GM18951 (cell line): ENCODE results near the gene N4BP2L1.

Source experiments
- POLR2A ChIP-seq: IDR thresholded peaks from 4 replicates; pipeline ENCODE4 v1.6.1; 2011; ENCODE audit warnings: mild to moderate bottlenecking; ENCODE audit not compliant: insufficient read length, insufficient read depth; ENCODE audit errors: extremely low read depth
- in situ Hi-C: fragments of 300-500 bp; cut with MboI; formaldehyde crosslinking; loops from one replicate; pipeline ENCODE4 v1.12.0; 2022; ENCODE audit warnings: low sequenced_read_pairs, mixed read lengths, inconsistent platforms; ENCODE audit not compliant: unreplicated experiment

The N4BP2L1 gene

DNA sequence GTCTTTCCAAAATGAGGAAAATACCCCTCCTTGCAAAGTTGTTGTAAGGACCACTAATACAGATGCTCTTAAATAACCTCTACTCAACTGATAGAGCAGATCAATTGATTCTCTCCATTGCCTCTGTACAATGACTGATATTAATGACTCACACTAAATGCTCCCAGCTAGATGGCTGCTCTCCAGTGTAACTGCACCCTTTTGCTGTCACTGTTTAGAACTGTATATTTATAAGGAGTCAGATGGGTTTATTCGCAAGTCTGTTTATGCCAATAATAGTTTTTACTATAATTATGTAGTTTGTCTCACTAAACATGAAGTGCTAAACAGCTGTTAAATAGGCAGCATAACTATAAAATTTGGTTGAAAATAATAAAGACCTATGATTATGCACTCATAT, 21.0 kb upstream of the N4BP2L1 start:
- TF ChIP-seq POLR2A, result no peak
- in situ Hi-C loops, result no loop called here

DNA sequence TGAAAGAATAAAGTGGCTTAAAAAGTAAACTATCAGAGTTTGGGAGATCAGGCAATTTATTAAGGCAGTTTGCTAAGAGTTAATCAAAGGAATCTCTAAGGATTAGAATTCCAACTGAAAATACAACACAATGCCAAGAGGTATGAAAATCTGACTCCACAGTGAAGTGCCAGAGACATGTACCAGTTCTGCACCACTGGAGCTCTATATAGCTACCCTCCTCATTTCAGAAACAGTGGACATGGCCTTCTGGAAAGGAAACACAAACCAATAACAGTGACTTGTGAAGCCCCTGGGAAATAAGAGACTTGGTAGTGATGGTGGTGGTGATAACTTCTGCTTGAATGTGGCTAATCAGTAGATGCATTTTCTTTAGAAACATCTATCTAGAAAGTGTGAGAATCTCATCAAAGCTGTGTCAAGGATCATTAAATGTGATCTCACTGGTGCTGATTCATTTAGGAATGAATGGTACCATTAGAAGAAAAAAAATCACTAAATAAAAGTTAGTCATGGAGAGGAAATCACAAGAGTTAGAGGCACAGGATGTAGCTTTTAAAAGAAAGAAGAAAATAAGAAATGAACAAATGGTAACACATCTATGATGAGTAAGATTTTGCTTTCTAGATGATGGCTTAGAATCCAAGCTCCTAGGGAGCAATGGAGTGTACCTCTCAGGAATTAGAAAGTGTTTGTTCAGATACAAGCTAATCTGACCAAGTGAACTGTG, 20.1 kb upstream of the N4BP2L1 start:
- no peak for TF ChIP-seq POLR2A
- in situ Hi-C loops, result no loop called here

DNA sequence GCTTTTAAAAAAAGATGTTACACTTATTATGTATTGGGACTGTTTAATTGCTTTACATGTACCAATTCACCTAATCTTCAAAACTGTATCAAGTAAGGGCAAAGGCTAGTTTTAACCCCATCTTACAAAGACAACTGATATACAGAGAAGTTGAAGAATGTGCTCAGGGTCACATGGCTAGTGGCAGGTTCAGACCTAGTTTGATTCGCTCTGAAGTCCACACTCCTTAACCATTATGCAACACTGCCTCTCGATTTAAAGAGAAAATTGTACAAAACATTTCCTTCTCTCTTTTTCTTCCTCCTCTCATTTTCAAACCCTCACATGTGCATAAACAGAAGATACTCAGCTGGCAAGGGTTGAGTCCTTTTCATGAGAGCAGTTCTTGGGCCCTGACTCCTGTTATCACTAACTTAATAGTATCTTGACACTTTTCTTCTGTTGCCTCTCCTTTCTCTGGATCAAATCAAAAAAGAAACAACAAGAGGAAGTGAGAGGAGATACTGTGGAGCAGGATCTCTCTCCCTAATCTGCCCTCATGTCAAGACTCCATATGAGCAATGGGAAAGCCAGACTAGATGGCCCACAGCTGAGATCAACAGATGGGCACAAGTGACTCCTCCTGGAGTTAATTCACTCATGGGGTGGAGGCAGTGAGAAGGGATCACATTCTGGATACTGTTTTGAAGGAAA, 19.0 kb upstream of the N4BP2L1 start:
- in situ Hi-C loops, result no loop called here
- no peak for TF ChIP-seq POLR2A

DNA sequence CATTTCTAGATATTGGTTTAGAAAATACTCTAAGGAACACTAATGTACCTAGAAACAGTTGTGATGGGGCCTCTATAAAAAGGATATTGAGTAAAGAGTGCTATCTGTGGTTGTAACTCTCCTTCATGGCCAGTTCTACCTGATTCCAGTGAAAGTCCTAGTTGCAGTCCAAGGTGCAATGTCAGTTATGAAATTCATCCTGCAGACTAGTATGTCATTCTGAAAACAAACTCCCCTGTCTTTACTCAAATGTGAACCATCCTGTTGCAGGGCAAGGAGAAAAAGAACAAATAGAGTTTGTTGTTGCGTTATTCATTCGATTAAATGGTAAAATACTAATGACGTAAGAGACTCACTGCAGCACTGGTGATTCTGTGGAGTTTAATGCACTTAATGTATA, 18.3 kb upstream of the N4BP2L1 start:
- in situ Hi-C loops, result no loop called here
- no peak for TF ChIP-seq POLR2A

DNA sequence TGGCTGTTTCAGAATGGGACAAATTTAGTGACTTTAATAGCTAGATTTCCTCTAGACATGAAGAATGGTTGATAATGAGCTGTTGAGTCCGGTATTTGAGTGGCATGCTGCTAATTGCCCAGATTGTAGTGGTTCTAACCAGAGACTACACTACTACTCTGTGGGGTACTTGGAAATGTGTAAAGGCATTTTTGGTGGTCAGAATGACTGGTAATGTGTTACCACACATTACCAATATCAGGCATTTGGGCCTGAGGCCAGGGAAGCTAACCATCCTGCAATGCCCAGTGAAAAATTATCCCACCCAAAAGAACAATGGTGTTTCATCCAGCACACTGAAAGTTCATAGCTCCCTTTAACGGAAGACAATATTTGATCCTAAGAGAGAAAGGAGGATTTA, 17.5 kb upstream of the N4BP2L1 start:
- in situ Hi-C loops, result no loop called here
- TF ChIP-seq POLR2A, result no peak

DNA sequence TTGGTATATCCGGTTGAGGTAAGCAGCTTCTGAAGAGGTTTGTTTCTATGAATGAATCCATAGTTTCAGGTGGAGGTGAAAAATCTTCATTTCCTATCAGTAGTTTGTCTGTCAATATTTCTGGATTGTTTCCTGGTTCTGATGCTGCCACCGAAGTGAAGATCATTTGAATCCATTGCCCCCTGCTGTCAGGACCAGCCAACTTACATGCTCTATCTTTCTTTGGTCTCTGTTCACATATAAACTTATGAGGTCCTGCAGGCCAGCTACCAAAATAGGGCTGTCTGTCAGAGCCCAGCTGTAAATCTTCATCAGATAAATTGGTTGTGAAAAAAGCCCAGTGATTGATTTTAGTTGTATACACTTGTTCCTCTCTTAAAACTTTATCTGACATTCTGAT, 15.2 kb upstream of the N4BP2L1 start:
- in situ Hi-C loops, result no loop called here
- TF ChIP-seq POLR2A, result no peak

DNA sequence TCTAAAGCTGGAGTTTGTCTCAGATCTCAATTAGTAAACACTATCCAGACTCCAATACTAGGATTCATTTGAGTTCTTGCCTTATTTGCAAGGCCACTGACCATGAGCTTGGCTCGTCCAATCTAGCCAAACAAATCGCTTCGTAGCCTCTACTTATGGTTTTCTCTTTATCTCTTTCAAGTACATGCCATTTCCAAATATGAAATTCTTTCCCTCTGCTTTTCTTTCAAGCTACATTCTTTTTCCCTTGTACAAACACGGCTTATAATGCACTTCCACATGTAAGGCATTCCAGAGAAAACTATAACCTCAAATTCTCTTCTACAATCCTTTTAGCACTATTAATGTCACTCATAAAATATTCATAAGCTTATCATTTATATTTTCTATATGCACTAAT, 10.9 kb upstream of the N4BP2L1 start:
- no peak for TF ChIP-seq POLR2A
- in situ Hi-C loops, result no loop called here

DNA sequence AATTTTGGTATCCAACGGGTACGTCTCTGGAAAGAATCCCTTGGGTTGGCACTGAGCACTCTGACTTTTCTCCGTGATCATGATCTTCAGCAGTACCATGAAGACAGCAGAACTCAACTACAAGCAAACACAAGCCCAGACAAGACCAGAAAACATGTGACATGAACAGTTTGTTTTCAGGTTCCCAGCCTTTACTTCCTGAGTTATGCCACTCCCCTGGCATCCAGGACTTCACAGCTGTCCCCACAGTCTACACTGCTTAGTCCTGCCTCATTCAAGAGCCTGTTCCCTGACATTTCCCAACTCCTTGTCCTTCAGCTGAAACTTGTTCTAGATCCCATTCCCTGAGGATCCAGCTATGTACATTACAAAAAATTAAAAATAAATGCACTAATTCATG, 4.9 kb upstream of the N4BP2L1 start:
- in situ Hi-C loops, result no loop called here
- no peak for TF ChIP-seq POLR2A

DNA sequence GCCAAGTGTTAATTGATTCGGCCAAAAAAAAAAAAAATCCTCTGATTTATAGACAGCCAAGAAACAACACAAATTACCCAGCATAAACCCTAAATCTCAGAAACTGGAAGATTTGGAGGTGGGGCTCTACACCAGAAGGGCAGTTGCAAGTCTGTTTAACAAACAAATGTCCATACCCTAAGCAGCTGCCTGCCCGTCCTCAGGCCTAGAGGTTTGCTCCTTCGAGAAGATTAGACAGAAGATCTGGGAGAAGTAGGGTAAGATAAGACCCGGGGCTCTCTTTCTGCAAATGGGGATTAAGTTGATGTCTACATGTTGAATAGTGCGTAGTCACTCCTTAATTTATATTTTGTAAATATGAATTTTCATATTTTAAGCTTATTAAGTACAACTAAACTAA, 3.4 kb upstream of the N4BP2L1 start:
- TF ChIP-seq POLR2A, result no peak
- in situ Hi-C loops, result no loop called here

DNA sequence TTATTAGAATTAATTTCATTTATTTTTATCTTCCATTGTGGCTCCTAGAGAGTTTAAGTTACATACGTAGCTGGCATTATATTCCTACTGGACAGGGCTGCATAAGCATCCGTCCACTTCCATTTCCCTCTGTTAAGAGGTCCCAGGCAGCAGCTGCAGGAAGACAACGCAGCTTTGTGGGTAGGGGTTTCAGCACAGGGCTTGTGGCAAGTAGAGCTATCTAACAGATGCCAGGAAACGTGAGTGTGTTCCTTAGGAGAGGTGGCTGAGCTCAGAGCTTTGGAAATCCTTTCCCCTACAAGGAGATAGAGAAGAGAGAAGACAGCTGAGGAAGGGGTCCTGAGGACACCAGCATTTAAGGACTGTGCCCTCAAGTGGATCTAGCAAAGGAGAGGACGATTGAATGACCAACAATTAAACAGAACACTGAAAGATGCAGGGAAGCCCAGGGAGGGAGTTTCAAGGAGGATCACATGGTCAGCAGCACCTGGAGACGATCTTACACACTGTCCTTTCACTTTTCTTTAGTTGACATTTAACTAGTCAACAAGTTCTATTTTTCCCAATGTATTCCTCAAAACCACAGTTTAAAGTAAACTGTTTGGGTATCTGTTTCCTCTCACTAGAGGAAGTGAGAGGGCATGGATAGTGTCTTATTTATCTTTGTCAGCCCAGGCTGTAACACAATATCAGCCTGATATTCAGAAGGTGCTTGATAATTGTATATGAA, 2.3 kb upstream of the N4BP2L1 start:
- in situ Hi-C loops, result no loop called here

DNA sequence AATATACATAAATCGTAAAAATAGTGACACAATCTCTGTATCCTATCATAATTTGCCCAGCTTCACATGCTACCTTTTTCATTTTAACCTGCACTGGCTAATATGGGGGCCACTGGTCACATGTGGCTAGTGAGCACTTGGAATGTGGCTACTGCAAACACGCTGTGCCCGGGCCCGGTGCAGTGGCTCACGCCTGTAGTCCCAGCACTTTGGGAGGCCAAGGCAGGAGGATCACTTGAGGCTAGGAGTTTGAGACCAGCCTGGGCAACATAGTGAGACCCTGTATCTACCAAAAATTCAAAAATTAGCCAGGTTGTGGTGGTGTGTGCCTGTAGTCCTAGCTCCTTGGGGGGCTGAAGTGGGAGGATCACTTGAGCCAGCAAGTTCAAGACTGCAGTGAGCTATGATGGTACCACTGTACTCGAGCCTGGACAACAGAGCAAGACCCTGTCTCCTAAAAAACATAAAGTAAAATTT, 1.5 kb upstream of the N4BP2L1 start:
- no peak for TF ChIP-seq POLR2A
- in situ Hi-C loops, result no loop called here

More for the DNA sequence above, 2.3 kb upstream of the N4BP2L1 start:
- no peak for TF ChIP-seq POLR2A

DNA sequence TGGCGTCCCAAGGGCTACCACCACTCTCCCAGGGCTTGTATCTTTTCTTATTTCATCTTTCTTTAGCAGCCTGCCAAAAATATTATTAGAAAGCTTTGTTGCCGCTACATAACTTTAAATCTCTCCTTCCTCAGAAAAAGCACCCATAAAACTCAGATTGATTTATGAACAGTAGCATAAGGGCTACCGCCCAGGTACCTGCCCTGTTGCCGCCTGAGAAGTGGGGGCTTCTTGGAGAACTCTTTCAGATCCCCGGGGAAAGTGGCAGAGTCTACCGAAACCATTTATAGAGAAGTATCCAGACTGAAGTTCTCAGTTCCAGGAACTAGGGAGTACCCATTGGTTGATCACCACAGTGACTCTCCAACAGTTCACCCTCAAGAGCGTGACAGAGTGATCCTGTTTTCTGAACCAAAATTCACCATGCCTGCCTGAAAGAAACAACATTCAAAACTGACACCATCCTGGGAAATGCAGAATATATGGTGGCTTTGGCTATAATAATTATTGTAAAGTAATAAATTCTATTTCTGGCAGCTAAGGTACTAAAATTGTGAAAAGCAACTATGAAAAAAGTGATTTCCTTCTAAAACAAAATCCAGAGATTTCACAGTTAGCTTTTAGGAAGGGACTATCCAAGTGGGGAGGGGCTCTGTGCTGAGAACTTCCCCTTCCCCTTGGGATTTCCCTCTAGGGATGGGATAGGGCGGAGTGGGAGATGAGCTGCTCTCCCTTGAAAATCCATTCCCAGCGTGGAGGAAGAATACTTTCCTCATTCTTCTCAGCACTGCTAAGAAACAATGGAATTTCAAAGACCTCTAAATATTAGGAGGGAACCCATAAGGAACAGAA, 877 bp upstream of the N4BP2L1 start:
- TF ChIP-seq POLR2A, result no peak

DNA sequence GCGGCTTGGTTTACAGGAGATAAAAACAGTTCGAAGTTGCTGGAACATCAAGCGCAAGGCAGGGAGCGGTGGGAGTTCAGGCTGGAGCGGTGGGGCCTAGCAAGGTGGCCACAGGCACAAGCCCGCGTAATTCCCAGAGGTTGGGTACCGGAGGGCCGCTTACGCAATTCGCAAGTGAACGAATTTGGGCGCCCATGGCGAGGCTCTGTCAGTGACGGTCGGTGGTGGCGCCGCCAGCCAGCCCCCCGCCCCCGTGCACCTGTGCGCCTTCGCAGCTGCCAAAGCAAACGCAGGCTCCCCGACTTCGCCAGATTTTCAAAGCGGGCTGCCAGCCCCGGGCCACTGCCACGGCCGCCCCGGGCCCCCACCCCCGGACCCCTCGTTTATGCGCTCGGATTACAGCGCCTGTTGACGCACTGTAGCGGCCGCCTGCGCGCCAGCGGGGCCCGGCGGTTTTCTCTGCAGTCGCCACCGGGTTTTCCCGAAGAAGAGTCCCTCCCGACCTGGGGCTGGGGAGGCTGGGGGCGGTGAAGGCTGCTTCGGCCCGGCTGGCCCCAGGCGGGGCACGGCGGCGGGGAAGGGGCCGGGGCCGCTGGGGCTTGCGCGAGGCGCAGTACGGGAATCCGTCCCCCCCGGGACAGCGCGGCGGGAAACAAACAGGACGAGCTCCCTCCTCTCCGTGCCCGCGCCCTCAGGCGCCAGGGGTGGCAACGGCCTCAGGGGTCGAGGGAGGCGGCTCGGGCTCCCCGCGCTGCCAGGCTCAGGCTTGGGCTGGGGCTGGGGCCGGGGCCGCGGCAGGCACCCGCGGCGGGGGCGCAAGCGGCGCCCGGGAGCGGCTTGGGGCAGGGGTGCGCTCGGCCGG, 709 bp downstream of the N4BP2L1 start:
- in situ Hi-C loops, result no loop called here
- TF ChIP-seq POLR2A, result peak; percentile 30

More for the DNA sequence above, 877 bp upstream of the N4BP2L1 start:
- in situ Hi-C loops, result no loop called here
